Activated CD8-positive, alpha-beta memory T cell treated with anti-CD3 and anti-CD28 coated beads for 4 hours (primary cell): Measurements from ENCODE around the gene KCNK6.

Experiments
- DNase-seq, 2 donors: peaks; one replicate each; pipeline ENCODE4 v3.0.0-alpha.2; 2020; ENCODE audit warnings: low read depth in 2 of 2

The KCNK6 gene

GRCh38 chr19:38298821-38299680 is 20.6 kb upstream of the KCNK6 start:
- DNase-seq = no peak

GRCh38 chr19:38303517-38304351 is 15.9 kb upstream of the KCNK6 start, which contains the start of gene C19orf33:
Gene C19orf33 (plus strand): TSS chr19:38304251. CDS start chr19:38304262, 11 bp downstream.
- no peak for DNase-seq

GRCh38 chr19:38304352-38304865 is 15.2 kb upstream of the KCNK6 start:
- no peak for DNase-seq

- DNase-seq = no peak
These were observed 14.7 kb upstream of the KCNK6 start for GRCh38 chr19:38304866-38305429.

- DNase-seq = no peak
These were observed 13.4 kb upstream of the KCNK6 start for GRCh38 chr19:38306236-38306635.

GRCh38 chr19:38307076-38307475 is 12.6 kb upstream of the KCNK6 start:
- DNase-seq = no peak

GRCh38 chr19:38307597-38307996 is 12.0 kb upstream of the KCNK6 start:
- no peak for DNase-seq

- DNase-seq = no peak
These were observed 11.5 kb upstream of the KCNK6 start for GRCh38 chr19:38308006-38308766.

- no peak for DNase-seq
These were observed 10.6 kb upstream of the KCNK6 start for GRCh38 chr19:38308926-38309614.

- no peak for DNase-seq
These were observed 9.9 kb upstream of the KCNK6 start for GRCh38 chr19:38309615-38310278.

- no peak for DNase-seq
These were observed 9.4 kb upstream of the KCNK6 start for GRCh38 chr19:38310279-38310670.

GRCh38 chr19:38310986-38311385 is 8.7 kb upstream of the KCNK6 start:
- no peak for DNase-seq

GRCh38 chr19:38315657-38316476 is 3.8 kb upstream of the KCNK6 start, which contains the start of gene YIF1B:
Gene YIF1B (minus strand): TSS chr19:38315947. CDS start chr19:38315917, 30 bp downstream.
- peak; percentile 87 to 90 for DNase-seq

- DNase-seq = no peak
These were observed 3.1 kb upstream of the KCNK6 start for GRCh38 chr19:38316477-38317067.

- no peak for DNase-seq
These were observed 2.5 kb upstream of the KCNK6 start for GRCh38 chr19:38317104-38317612.

GRCh38 chr19:38318660-38319059 is 985 bp upstream of the KCNK6 start:
- DNase-seq = no peak

- no peak for DNase-seq
These were observed 1.3 kb downstream of the KCNK6 start for GRCh38 chr19:38320969-38321339.

- no peak for DNase-seq
These were observed 2.1 kb downstream of the KCNK6 start for GRCh38 chr19:38321646-38322196.
